Spleen (tissue), 11 donors: ENCODE measurements around the gene CCN5. TPM values are rescaled to one million over a fixed set of nuclear protein-coding genes. Genes with fewer than 3 reads are reported as not detected.

ENCODE experiments used
- DNase-seq: peaks from one replicate; pipeline ENCODE4 v3.0.0-alpha.2; 2020
- H3K27ac ChIP-seq, 8 donors: fragments of 200-600 bp; sonication (generic) in 7 of 8; 1 replicate in 4 of 8; 2 replicates in 4 of 8; pipeline versions ENCODE4 v1.5.0 to v1.8.0; 2016 to 2021; ENCODE audit warnings: inconsistent platforms in 4 of 8, mild to moderate bottlenecking in 4 of 8, moderate library complexity in 1 of 8
- H3K27me3 ChIP-seq, 7 donors: fragments of 200-600 bp; sonication (generic) in 6 of 7; replicated peaks in 1 of 7; 1 replicate in 4 of 7; 2 replicates in 3 of 7; pipeline versions ENCODE4 v1.5.0 to v1.8.0; 2016 to 2021; ENCODE audit warnings: inconsistent platforms in 3 of 7, mild to moderate bottlenecking in 1 of 7
- H3K36me3 ChIP-seq, 6 donors: fragments of 200-600 bp; sonication (generic) in 5 of 6; 1 replicate in 4 of 6; 2 replicates in 2 of 6; pipeline versions ENCODE4 v1.5.0 to v1.8.0; 2016 to 2021; ENCODE audit warnings: inconsistent platforms in 2 of 6
- H3K4me1 ChIP-seq, 6 donors: fragments of 200-600 bp; sonication (generic) in 5 of 6; 1 replicate in 3 of 6; 2 replicates in 3 of 6; pipeline versions ENCODE4 v1.5.0 to v1.8.0; 2016 to 2021; ENCODE audit warnings: inconsistent platforms in 3 of 6
- H3K4me3 ChIP-seq, 8 donors: fragments of 200-600 bp; sonication (generic) in 7 of 8; 1 replicate in 4 of 8; 2 replicates in 4 of 8; pipeline versions ENCODE4 v1.5.0 to v1.8.0; 2016 to 2021; ENCODE audit warnings: inconsistent platforms in 4 of 8, mild to moderate bottlenecking in 4 of 8, moderate library complexity in 2 of 8
- H3K9me3 ChIP-seq, 8 donors: fragments of 200-600 bp; sonication (generic) in 7 of 8; 1 replicate in 4 of 8; 2 replicates in 4 of 8; pipeline versions ENCODE4 v1.5.0 to v1.8.0; 2016 to 2021; ENCODE audit warnings: inconsistent platforms in 4 of 8
- CTCF ChIP-seq, 11 experiments: fragments of 200-600 bp in 7 of 11; fragments of 450-650 bp in 4 of 11; sonication (generic) in 4 of 11; IDR thresholded peaks in 8 of 11; conservative IDR thresholded peaks in 3 of 11; 1 replicate in 7 of 11; 2 replicates in 4 of 11; pipeline versions ENCODE4 v1.4.0 to v1.8.0; 2016 to 2021; ENCODE audit warnings: antibody characterized with exemption in 11 of 11, inconsistent platforms in 4 of 11, mild to moderate bottlenecking in 1 of 11
- POLR2A ChIP-seq, 3 donors: fragments of 450-650 bp; IDR thresholded peaks; one replicate each; pipeline ENCODE4 v1.5.1; 2017; ENCODE audit warnings: antibody characterized with exemption in 3 of 3, mild to moderate bottlenecking in 1 of 3
- POLR2AphosphoS5 ChIP-seq, 3 donors: sonication (generic); formaldehyde crosslinking; IDR thresholded peaks; one replicate each; pipeline ENCODE4 v1.5.1; 2017; ENCODE audit warnings: antibody characterized with exemption in 3 of 3
- WGBS, 5 donors: extraction: QIAGEN DNeasy Blood & Tissue Kit in 3 of 5; methylation state at CpG; one replicate each; pipeline versions ENCODE4 v1.1.5 to v1.1.7; 2013 to 2018; 5-methylcytosine and 5-hydroxymethylcytosine counted together
- intact Hi-C: fragments of 100-400 bp; cut with DNase I; formaldehyde crosslinking; loops from one replicate; pipeline ENCODE4 v1.15.0; 2023; ENCODE audit warnings: low total_unique reads
- polyA plus RNA-seq, 3 donors: library from polyadenylated mRNA; stranded (reverse); fragments of 200-250 nt; gene quantifications; one replicate each; pipeline ENCODE4 v1.2.1, GENCODE V29; 2013
- total RNA-seq, 7 donors: library from RNA; depleted of rRNA in 3 of 7; stranded (reverse); fragments of >200 nt in 3 of 7; fragmentation: NEBNext Ultra II Directional in 4 of 7; extraction: Animal tissue kit (Norgen Biotek cat#: 25700) in 4 of 7; gene quantifications; one replicate each; pipeline versions ENCODE4 v1.1.0 to v1.2.1, GENCODE V29; 2016 to 2021
- donor health status: healthy with polysubstance abuse.
- donor health status: DM: no; HTN: no; CAD: no; lungs with moderate emphysema.
- donor health status: DM: no; HTN: no; CAD: no.
- donor health status: Bipolar disorder and iron deficiency.
- donor health status: healthy.
- donor health status: DM: no; HTN: no; CAD: no.
- donor health status: DM: yes; HTN: yes; CAD: no.

Gene CCN5
- total and polyA plus RNA-seq, 10 donors, result 0.51 to 10.6 (median 1.5) TPM; not detected in 1

GRCh38 chr20:44691424-44692423, 23.4 kb upstream of the CCN5 start:
- intact Hi-C loops, result no loop called here
- no peak overlapping the region for H3K27ac ChIP-seq
- H3K27me3 ChIP-seq, result no peaks in the 10 kb centered on the region
- H3K4me3 ChIP-seq, result no peak overlapping the region
- H3K36me3 ChIP-seq, result no peaks in the 10 kb centered on the region
- no peak for TF ChIP-seq POLR2A (IDR thresholded peaks at IDR 0.05)
- TF ChIP-seq CTCF (IDR thresholded peaks at IDR 0.05 in 8 of 11, conservative IDR thresholded peaks at IDR 0.05 in 3 of 11), result no peak
- no peak for TF ChIP-seq POLR2AphosphoS5 (IDR thresholded peaks at IDR 0.05)
- no peaks in the 10 kb centered on the region for H3K4me1 ChIP-seq
- no peak for DNase-seq
- H3K9me3 ChIP-seq, result peaks cover 0 to 4% (median 0%) of the 10 kb centered on the region in 8 donors
- 75 to 89% (median 87%) methylated on average over 7 of the region's 7 CpGs for WGBS, 5 donors

DNA sequence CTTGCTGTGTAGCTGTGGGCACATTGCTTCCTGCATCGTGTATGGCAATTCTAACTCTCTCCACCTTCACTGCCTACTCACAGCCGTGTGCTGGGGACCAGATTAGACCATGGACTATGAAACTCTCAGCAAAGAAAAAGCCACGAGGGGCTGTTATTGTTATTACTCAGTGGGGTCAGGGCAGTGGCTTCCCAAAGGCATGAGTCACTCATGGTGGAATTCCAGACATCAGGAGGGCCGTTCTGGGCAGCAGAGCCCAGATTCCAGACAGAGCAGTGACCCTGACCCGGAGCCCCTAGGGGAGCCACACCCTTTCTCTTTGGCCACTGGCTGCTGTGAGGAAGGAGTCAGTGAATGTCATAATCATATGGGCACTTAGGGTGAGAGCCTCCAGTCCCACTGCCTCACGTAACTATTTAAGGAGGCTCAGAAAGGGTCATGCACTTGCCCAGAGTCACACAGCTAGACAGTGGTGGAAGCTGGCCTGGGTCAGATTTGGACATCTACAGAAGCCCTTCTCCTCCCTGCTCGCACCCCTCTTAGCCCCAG, 22.2 kb upstream of the CCN5 start:
- no peak for DNase-seq
- 52 to 71% (median 57%) methylated on average over 6 to 7 of the region's 7 CpGs for WGBS, 5 donors
- peak overlapping the region in 3 of 8 donors; percentile 3 to 26 (median 24) for H3K27ac ChIP-seq
- H3K36me3 ChIP-seq, result no peaks in the 10 kb centered on the region
- TF ChIP-seq POLR2AphosphoS5 (IDR thresholded peaks at IDR 0.05) (peak in 1 of 3 donors; percentile 46), CTCF (IDR thresholded peaks at IDR 0.05 in 8 of 11, conservative IDR thresholded peaks at IDR 0.05 in 3 of 11) (no peak), POLR2A (IDR thresholded peaks at IDR 0.05) (no peak)
- no peak overlapping the region for H3K4me3 ChIP-seq
- H3K4me1 ChIP-seq, result no peaks in the 10 kb centered on the region
- peaks cover 0 to 4% (median 0%) of the 10 kb centered on the region in 8 donors for H3K9me3 ChIP-seq
- no peaks in the 10 kb centered on the region for H3K27me3 ChIP-seq
- intact Hi-C loops, result no loop called here

DNA sequence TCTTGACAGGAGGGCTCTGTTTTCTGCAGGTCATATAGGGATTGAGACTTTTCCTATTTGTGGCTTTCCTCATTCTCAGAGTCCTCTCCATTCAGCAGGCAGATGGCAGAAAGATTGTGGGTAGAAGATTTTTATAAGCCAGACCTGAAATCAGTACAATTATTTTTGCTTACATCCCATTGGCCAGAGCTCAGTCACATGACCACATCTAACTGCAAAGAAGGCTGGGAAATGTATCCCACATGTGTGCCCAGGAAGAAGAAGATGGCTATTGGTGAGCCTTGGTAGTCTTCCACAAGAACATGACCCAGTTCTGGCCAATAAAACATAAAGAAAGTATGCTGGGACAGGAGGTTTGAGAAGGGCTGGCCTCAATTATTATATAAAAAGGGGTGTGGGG, 21.5 kb upstream of the CCN5 start:
- no peaks in the 10 kb centered on the region for H3K4me1 ChIP-seq
- no peaks in the 10 kb centered on the region for H3K36me3 ChIP-seq
- intact Hi-C loops, result no loop called here
- H3K27ac ChIP-seq, result no peak overlapping the region
- DNase-seq, result no peak
- TF ChIP-seq POLR2A (IDR thresholded peaks at IDR 0.05) (no peak), POLR2AphosphoS5 (IDR thresholded peaks at IDR 0.05) (no peak), CTCF (IDR thresholded peaks at IDR 0.05 in 8 of 11, conservative IDR thresholded peaks at IDR 0.05 in 3 of 11) (no peak)
- H3K9me3 ChIP-seq, result peaks cover 0 to 4% (median 0%) of the 10 kb centered on the region in 8 donors
- H3K27me3 ChIP-seq, result no peaks in the 10 kb centered on the region
- no peak overlapping the region for H3K4me3 ChIP-seq

GRCh38 chr20:44694159-44694558, 21.0 kb upstream of the CCN5 start:
- intact Hi-C loops, result no loop called here
- Histone ChIP-seq H3K4me1 (no peaks in the 10 kb centered on the region), H3K27ac (no peak overlapping the region), H3K36me3 (no peaks in the 10 kb centered on the region), H3K27me3 (no peaks in the 10 kb centered on the region), H3K9me3 (peaks cover 0 to 4% (median 0%) of the 10 kb centered on the region in 8 donors), H3K4me3 (no peak overlapping the region)
- no peak for DNase-seq
- 91 to 98% (median 93%) methylated on average over 4 of the region's 4 CpGs for WGBS, 5 donors
- TF ChIP-seq POLR2AphosphoS5 (IDR thresholded peaks at IDR 0.05) (no peak), CTCF (IDR thresholded peaks at IDR 0.05 in 8 of 11, conservative IDR thresholded peaks at IDR 0.05 in 3 of 11) (no peak), POLR2A (IDR thresholded peaks at IDR 0.05) (no peak)
